ENCODE measurements around the gene CLEC4M.

CLEC4M gene

DNA sequence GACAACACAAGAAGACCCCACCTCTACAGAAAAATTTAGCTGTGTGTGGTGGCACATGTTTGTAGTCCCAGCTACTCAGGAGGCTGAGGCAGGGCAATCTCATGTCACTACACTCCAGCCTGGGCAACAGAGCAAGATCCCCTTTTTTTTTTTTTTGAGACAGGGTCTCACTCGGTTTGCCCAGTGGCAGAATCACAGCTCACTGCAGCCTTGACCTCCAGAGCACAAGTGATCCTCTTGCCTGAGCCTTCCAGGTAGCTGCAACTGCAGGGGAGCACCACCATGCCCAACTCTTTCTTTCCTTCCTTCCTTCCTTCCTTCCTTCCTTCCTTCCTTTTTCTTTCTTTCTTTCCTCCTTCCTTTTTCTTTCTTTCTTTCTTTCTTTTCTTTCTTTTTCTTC lies 26.9 kb upstream of the CLEC4M start:
- Histone ChIP-seq H3K4me3 (ENCODE audit: insufficient read depth, low read length, poor library complexity, severe bottlenecking) (no peak overlapping the region), H2AFZ (ENCODE audit: low read depth, low read length, severe bottlenecking) (no peak overlapping the region)

DNA sequence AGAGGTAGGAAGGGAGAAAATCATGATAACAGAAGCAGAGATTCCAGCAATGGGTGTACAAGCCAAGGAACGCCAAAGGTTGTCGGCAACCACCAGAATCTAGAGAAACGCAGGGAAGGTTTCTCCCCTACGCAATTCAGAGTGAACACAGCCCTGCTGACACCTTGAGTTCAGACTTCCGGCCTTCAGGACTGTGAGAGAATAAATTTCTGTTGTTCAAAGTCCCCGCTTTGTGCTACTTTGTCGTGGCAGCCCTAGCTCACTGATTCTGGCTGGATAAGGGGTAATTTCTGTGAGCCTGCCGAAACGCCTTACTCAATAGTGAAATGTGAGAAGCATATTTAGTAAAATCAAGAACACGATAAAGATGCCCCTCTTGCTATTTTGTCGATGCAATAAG lies 25.8 kb upstream of the CLEC4M start:
- Histone ChIP-seq H3K9ac (ENCODE audit: low read length) (no peak overlapping the region), H3K27me3 (ENCODE audit: low read length) (no peaks in the 10 kb centered on the region), H3K9me3 (ENCODE audit: insufficient read depth, low read length) (no peaks in the 10 kb centered on the region), H3K79me2 (ENCODE audit: insufficient read depth, low read length) (no peaks in the 10 kb centered on the region), H3F3A (ENCODE audit: insufficient read depth) (no peaks in the 10 kb centered on the region), H3K27ac (ENCODE audit: low read depth, low read length) (no peak overlapping the region), H3K9me2 (replicated peaks; ENCODE audit: insufficient read depth, low read length) (no peaks in the 10 kb centered on the region), H3K36me3 (ENCODE audit: low read length) (no peaks in the 10 kb centered on the region), H3K4me2 (ENCODE audit: low read depth, low read length, poor library complexity, severe bottlenecking) (no peak overlapping the region), H4K20me1 (ENCODE audit: low read depth, low read length) (no peaks in the 10 kb centered on the region), H2AFZ (ENCODE audit: low read depth, low read length, severe bottlenecking) (no peak overlapping the region), H3K4me3 (ENCODE audit: insufficient read depth, low read length, poor library complexity, severe bottlenecking) (no peak overlapping the region)
- TF ChIP-seq, protein P1, sequence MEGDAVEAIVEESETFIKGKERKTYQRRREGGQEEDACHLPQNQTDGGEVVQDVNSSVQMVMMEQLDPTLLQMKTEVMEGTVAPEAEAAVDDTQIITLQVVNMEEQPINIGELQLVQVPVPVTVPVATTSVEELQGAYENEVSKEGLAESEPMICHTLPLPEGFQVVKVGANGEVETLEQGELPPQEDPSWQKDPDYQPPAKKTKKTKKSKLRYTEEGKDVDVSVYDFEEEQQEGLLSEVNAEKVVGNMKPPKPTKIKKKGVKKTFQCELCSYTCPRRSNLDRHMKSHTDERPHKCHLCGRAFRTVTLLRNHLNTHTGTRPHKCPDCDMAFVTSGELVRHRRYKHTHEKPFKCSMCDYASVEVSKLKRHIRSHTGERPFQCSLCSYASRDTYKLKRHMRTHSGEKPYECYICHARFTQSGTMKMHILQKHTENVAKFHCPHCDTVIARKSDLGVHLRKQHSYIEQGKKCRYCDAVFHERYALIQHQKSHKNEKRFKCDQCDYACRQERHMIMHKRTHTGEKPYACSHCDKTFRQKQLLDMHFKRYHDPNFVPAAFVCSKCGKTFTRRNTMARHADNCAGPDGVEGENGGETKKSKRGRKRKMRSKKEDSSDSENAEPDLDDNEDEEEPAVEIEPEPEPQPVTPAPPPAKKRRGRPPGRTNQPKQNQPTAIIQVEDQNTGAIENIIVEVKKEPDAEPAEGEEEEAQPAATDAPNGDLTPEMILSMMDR (IDR thresholded peaks at IDR 0.05; ENCODE audit: insufficient read depth, low read length, poor library complexity, severe bottlenecking), result no peak
- TF ChIP-seq EZH2phosphoT487 (conservative IDR thresholded peaks at IDR 0.05; ENCODE audit: low read length), result no peak

More for the DNA sequence above, 26.9 kb upstream of the CLEC4M start:
- no peaks in the 10 kb centered on the region for H3K9me3 ChIP-seq (ENCODE audit: insufficient read depth, low read length)
- no peaks in the 10 kb centered on the region for H3K79me2 ChIP-seq (ENCODE audit: insufficient read depth, low read length)
- no peak overlapping the region for H3K4me2 ChIP-seq (ENCODE audit: low read depth, low read length, poor library complexity, severe bottlenecking)
- TF ChIP-seq, protein P1 (IDR thresholded peaks at IDR 0.05; ENCODE audit: insufficient read depth, low read length, poor library complexity, severe bottlenecking), result no peak
- no peak for TF ChIP-seq EZH2phosphoT487 (conservative IDR thresholded peaks at IDR 0.05; ENCODE audit: low read length)
- no peak overlapping the region for H3K9ac ChIP-seq (ENCODE audit: low read length)
- H3K27me3 ChIP-seq (ENCODE audit: low read length), result no peaks in the 10 kb centered on the region
- no peaks in the 10 kb centered on the region for H4K20me1 ChIP-seq (ENCODE audit: low read depth, low read length)
- H3K36me3 ChIP-seq (ENCODE audit: low read length), result no peaks in the 10 kb centered on the region
- H3K9me2 ChIP-seq (replicated peaks; ENCODE audit: insufficient read depth, low read length), result no peaks in the 10 kb centered on the region
- no peak overlapping the region for H3K27ac ChIP-seq (ENCODE audit: low read depth, low read length)
- no peaks in the 10 kb centered on the region for H3F3A ChIP-seq (ENCODE audit: insufficient read depth)

DNA sequence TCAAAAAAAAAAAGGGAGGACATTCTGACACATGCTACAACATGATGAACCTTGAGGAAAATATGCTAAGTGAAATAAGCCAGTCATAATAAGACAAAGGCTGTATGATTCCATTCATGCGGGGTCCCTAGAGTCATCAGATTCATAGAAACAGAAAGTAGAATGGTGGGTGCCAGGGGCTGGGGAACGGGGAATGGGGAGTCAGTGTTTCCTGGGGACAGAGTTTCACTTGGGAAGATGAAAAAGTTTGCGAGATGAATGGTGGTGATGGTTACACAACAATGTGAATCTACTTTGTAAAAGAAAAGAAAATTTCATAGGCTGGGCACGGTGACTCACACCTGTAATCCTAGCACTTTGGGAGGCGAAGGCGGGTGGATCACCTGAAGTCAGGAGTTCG lies 25.0 kb upstream of the CLEC4M start:
- no peaks in the 10 kb centered on the region for H3K9me2 ChIP-seq (replicated peaks; ENCODE audit: insufficient read depth, low read length)
- H4K20me1 ChIP-seq (ENCODE audit: low read depth, low read length), result no peaks in the 10 kb centered on the region
- no peak overlapping the region for H3K27ac ChIP-seq (ENCODE audit: low read depth, low read length)
- H3K79me2 ChIP-seq (ENCODE audit: insufficient read depth, low read length), result no peaks in the 10 kb centered on the region
- no peaks in the 10 kb centered on the region for H3K9me3 ChIP-seq (ENCODE audit: insufficient read depth, low read length)
- H3F3A ChIP-seq (ENCODE audit: insufficient read depth), result no peaks in the 10 kb centered on the region
- no peaks in the 10 kb centered on the region for H3K36me3 ChIP-seq (ENCODE audit: low read length)
- no peak overlapping the region for H3K9ac ChIP-seq (ENCODE audit: low read length)
- no peaks in the 10 kb centered on the region for H3K27me3 ChIP-seq (ENCODE audit: low read length)
- no peak overlapping the region for H2AFZ ChIP-seq (ENCODE audit: low read depth, low read length, severe bottlenecking)
- H3K4me3 ChIP-seq (ENCODE audit: insufficient read depth, low read length, poor library complexity, severe bottlenecking), result no peak overlapping the region
- TF ChIP-seq, protein P1 (IDR thresholded peaks at IDR 0.05; ENCODE audit: insufficient read depth, low read length, poor library complexity, severe bottlenecking), result no peak
- no peak for TF ChIP-seq EZH2phosphoT487 (conservative IDR thresholded peaks at IDR 0.05; ENCODE audit: low read length)
- H3K4me2 ChIP-seq (ENCODE audit: low read depth, low read length, poor library complexity, severe bottlenecking), result no peak overlapping the region

All from SU-DHL-6 (cell line).